Measurements from ENCODE around the gene STRIT1. TPM values are rescaled to one million over a fixed set of nuclear protein-coding genes. Genes with fewer than 3 reads are reported as not detected.

Gene STRIT1
- not detected in 2 replicates for total RNA-seq

DNA sequence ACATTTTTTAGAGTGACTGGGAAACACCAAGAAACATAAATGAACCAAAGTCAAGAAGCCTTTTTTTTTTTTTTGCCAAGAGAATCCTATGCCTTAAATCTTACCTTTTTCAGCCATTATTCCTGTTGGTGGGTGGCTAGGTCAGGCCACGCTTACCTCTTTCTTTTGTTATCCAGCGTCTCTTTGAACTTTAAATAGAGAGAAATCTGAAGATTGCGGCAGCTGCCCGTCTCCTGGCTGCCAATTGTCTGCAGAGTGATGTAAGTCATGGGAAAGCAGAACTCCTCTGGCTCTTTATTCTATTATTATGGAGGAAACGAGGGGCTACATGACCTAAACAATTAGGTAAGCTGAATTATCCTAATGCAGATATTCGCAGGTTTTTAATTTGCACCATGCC lies at the start of gene STRIT1:
Gene STRIT1 (minus strand): TSS at position 168 of the 400 bp plus-strand sequence.

Other genes starting within 250 kb of the STRIT1 start
- 670 and 1,159 TPM in 2 replicates for gene MME, start 213.4 kb downstream of the STRIT1 start, total RNA-seq

All from smooth muscle cell of the umbilical artery (primary cell).